ENCODE data around the gene LILRB3.

DNA sequence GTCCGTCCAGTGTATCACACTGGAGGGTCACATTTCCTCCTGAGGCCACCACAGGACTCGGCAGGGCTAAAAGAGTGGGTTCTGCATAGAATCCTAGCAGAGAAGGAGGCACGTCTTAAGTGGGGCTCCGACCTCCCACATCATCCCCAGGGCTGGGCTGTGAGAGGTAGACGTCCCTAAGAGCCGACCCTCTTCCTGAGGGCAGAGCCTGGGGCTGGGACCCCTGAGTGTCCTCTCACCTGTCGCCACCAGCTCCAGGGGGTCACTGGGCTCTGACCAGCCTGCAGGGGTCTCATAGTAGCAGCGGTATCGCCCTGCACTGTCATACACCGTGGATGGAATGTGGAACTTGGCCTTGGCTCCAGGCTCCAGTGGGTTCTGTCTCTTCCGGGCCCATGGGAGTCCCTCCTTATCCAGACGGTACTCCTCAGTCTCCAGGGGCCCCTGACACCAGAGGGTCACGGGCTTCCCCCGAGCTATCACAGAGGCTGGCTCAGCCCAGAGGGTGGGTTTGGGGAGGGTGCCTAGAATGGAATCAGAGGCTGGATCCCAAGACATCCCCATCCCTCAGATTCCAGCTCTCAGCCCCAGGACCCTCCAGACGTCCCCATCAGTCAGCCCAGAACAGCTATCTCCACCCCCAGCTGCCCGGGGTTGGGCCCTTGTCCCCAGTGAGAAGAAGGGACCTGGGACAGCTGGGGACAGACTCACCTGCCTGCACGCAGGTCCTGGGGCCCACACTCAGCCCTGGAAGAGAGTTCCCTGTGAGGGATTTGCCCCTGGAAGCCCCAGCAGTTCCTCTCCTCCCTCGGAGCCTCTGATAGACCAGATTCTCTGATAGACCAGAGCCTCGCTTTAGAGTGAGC is 33.7 kb upstream of the LILRB3 start:
- TF ChIP-seq, protein P1, sequence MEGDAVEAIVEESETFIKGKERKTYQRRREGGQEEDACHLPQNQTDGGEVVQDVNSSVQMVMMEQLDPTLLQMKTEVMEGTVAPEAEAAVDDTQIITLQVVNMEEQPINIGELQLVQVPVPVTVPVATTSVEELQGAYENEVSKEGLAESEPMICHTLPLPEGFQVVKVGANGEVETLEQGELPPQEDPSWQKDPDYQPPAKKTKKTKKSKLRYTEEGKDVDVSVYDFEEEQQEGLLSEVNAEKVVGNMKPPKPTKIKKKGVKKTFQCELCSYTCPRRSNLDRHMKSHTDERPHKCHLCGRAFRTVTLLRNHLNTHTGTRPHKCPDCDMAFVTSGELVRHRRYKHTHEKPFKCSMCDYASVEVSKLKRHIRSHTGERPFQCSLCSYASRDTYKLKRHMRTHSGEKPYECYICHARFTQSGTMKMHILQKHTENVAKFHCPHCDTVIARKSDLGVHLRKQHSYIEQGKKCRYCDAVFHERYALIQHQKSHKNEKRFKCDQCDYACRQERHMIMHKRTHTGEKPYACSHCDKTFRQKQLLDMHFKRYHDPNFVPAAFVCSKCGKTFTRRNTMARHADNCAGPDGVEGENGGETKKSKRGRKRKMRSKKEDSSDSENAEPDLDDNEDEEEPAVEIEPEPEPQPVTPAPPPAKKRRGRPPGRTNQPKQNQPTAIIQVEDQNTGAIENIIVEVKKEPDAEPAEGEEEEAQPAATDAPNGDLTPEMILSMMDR (IDR thresholded peaks at IDR 0.05; ENCODE audit: low read depth, low read length), result no peak
- TF ChIP-seq POLR2A (IDR thresholded peaks at IDR 0.05; ENCODE audit: extremely low read depth, insufficient read length), result no peak
- no peak for TF ChIP-seq MAX (IDR thresholded peaks at IDR 0.05; ENCODE audit: low read depth, low read length)
- no peak for TF ChIP-seq MYC (IDR thresholded peaks at IDR 0.05; ENCODE audit: low read depth, low read length)

Measured in NB4 (cell line).